Omental fat pad (tissue), 4 donors: ENCODE data around the gene ABLIM2. TPM values are rescaled to one million over a fixed set of nuclear protein-coding genes. Genes with fewer than 3 reads are reported as not detected.

Experiments
- ATAC-seq: fragments of 150-250 bp; one replicate; pipeline ENCODE4 v1.9.1; 2016; ENCODE audit warnings: mild to moderate bottlenecking, moderate library complexity; ENCODE audit not compliant: low FRiP score
- DNase-seq: peaks from one replicate; pipeline ENCODE4 v3.0.0-alpha.2; 2019; ENCODE audit warnings: low spot score
- CTCF ChIP-seq, 3 donors: fragments of 450-650 bp; IDR thresholded peaks; one replicate each; pipeline ENCODE4 v1.5.1; 2016 to 2017; ENCODE audit warnings: antibody characterized with exemption in 3 of 3, mild to moderate bottlenecking in 3 of 3, moderate library complexity in 2 of 3
- total RNA-seq, 4 donors: library from RNA; depleted of rRNA; stranded (reverse); fragments of >200 nt; gene quantifications; one replicate each; pipeline ENCODE4 v1.1.0, GENCODE V29; 2016

ABLIM2 gene
- total RNA-seq, 4 donors from 2014 or later, result 10.1 to 34.2 (median 13.7) TPM

- no peak for DNase-seq
- no peak for ATAC-seq
- no peak for TF ChIP-seq CTCF (IDR thresholded peaks at IDR 0.05)
These were observed 167.7 kb downstream of the ABLIM2 start for GRCh38 chr4:7990807-7991459.

DNA sequence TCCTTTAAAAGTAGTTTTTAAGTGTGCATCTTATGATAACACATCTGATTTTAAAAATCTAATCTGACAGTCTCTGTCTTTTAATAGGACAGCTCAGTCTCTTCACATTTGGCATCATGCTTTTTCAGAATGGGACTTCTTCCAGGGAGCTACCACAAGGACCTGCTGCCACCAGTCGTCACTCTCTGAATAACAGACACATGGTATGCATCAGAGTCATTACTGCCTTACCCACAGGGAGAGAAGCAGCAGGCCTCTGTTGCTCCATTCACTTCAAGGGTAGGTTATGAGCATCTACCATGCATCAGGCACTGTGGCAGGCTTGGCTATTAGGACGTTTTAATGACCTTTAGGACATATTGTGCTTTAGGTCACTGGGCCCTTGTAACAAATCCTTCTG lies 169.0 kb downstream of the ABLIM2 start:
- no peak for DNase-seq
- TF ChIP-seq CTCF (IDR thresholded peaks at IDR 0.05), result no peak
- ATAC-seq, result no peak

DNA sequence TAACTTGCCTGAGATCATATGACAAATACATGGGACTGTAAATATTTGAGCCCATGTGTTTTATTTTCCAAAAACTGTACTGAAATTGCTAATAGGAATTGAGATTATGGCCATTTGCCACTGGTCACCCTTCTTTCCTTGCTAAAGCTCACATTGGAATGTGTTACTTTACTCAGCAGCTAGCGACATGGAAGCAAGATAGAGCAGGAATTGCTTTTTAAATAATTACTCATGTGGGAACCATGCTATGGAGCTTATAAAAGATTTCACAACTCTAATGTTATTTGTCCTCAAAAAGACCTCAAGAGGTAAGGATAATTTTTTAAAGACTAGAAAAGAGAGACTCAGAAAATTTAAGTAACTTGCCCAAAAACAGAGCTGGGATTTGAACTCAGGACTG lies 170.2 kb downstream of the ABLIM2 start:
- no peak for ATAC-seq
- DNase-seq, result no peak
- no peak for TF ChIP-seq CTCF (IDR thresholded peaks at IDR 0.05)

- ATAC-seq, result peak; percentile 52
- peak in 2 of 3 donors; percentile 37 to 45 for TF ChIP-seq CTCF (IDR thresholded peaks at IDR 0.05)
- DNase-seq, result peak; percentile 78
These were observed 171.2 kb downstream of the ABLIM2 start for GRCh38 chr4:7987148-7987989.

GRCh38 chr4:7985891-7986441 lies 172.6 kb downstream of the ABLIM2 start:
- no peak for ATAC-seq

DNA sequence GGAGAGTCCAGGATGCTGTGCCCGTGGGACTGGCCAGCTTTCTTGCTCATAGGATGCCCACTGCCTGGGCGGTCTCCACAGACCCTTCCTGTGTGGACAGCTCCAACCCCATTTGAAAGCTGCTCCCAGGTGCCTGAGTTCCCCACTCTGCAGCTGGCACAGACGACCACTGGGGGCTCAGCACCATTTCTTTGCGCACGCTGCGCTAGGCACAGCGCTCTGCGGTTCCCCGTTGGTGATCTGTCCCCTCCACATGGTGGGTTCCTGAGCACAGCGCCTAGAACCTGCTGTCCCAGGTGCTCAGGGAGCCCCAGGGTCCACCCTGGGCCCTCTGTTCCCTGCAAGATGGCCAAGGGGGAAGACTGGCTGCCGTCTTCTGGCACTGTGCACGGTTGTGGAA lies 173.5 kb downstream of the ABLIM2 start:
- ATAC-seq (no peak), DNase-seq (no peak)
- TF ChIP-seq CTCF (IDR thresholded peaks at IDR 0.05), result no peak

More at GRCh38 chr4:7985891-7986441, 172.6 kb downstream of the ABLIM2 start:
- no peak for DNase-seq
- TF ChIP-seq CTCF (IDR thresholded peaks at IDR 0.05), result no peak
